Panc1 (cell line): ENCODE measurements around the gene FOXK2.

Experiments used
- CTCF ChIP-seq: fragments of 450-650 bp; IDR thresholded peaks from 2 replicates; pipeline ENCODE4 v1.5.1; 2017; ENCODE audit warnings: mild to moderate bottlenecking
- POLR2AphosphoS5 ChIP-seq: IDR thresholded peaks from 2 replicates; pipeline ENCODE4 v1.6.1; 2012; ENCODE audit warnings: mild to moderate bottlenecking, low read depth, low read length, moderate library complexity
- REST ChIP-seq, 2 experiments: IDR thresholded peaks; 2 replicates each; pipeline ENCODE4 v1.6.1; 2011 to 2012; ENCODE audit warnings: low read depth in 2 of 2, control low read depth in 1 of 2, low read length in 1 of 2, mild to moderate bottlenecking in 1 of 2, moderate library complexity in 1 of 2; ENCODE audit not compliant: insufficient read depth in 1 of 2
- SIN3A ChIP-seq: IDR thresholded peaks from 2 replicates; pipeline ENCODE4 v1.6.1; 2012; ENCODE audit warnings: low read depth, mild to moderate bottlenecking, low read length, moderate library complexity, borderline replicate concordance; ENCODE audit not compliant: insufficient read depth
- TCF7L2 ChIP-seq: IDR thresholded peaks from 2 replicates; pipeline ENCODE4 v1.6.1; 2011; ENCODE audit warnings: mild to moderate bottlenecking, low read depth, low read length, inconsistent platforms

GRCh38 chr17:82592767-82593589 lies 73.4 kb downstream of the FOXK2 start:
- TF ChIP-seq CTCF (no peak), REST (IDR thresholded peaks at IDR 0.05; ENCODE audit: insufficient read depth in 1 of 2, low read depth in 2 of 2, low read length in 1 of 2) (no peak), POLR2AphosphoS5 (no peak), SIN3A (no peak), TCF7L2 (no peak)
